Measurements from ENCODE around the gene CD1D. TPM values are rescaled to one million over a fixed set of nuclear protein-coding genes. Genes with fewer than 3 reads are reported as not detected.

The CD1D gene
- total and polyA plus RNA-seq, 4 experiments from 2014 or later = 0.08 TPM; not detected in 3

DNA sequence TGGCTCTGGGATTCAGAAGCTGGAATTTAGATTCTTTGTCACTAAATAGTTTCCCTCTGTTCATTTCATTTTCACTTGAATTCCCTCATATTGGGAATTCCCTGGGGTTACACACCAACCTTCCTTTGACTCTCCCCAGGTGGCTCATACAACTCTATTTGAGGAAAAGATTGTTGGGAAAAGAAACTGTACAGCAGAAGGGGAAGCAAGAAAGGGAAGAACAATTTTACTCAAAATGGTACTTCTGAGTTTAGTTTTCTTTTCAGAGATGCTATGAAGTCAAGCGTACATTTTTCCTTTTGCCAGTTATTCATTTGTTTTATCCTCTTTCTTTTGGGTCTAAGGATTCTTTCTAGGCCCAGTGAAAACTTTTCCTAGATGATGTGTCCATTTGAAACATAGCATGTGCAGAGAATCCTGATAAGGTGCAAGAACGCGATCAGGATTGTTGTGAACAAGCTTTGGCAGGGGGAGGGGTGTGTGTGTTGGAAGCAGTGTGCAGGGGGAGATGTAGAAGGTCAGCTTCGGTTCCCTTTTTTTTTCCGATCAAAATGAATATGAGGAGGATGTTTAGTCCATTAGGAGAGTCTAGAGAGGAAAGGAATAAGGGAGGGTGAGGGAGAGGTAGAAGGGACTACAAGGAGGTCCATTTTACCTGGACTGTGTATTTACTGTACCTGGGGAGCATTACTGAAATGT lies 26.8 kb upstream of the CD1D start:
- POLR2A ChIA-PET (ENCODE audit: partially characterized antibody) = no interaction called here
- peak overlapping the region in 1 of 8 donors; percentile 42 for H3K4me3 Mint-ChIP-seq

GRCh38 chr1:158154501-158154900 lies 26.2 kb upstream of the CD1D start:
- intact Hi-C loops (cut with micrococcal nuclease) = no loop called here
- CTCF ChIA-PET (ENCODE audit: partially characterized antibody) = no interaction called here

More for the DNA sequence above, 26.8 kb upstream of the CD1D start:
- CTCF ChIA-PET (ENCODE audit: partially characterized antibody) = no interaction called here
- Histone ChIP-seq H3K9me3 (ENCODE audit: control insufficient read depth in 1 of 2, low read length in 2 of 2) (no peaks in the 10 kb centered on the region), H3K36me3 (ENCODE audit: insufficient read depth, low read length) (no peaks in the 10 kb centered on the region), H3K27me3 (ENCODE audit: insufficient read depth, low read length) (no peaks in the 10 kb centered on the region), H3K4me1 (ENCODE audit: insufficient read depth, low read length) (peaks cover 16% of the 10 kb centered on the region), H3K27ac (ENCODE audit: low read depth, low read length) (no peak overlapping the region), H3K4me3 (ENCODE audit: low read length in 2 of 2) (no peak overlapping the region)
- Mint-ChIP-seq H3K27ac (no peak overlapping the region), H3K9me3 (no peaks in the 10 kb centered on the region), H3K4me1 (peaks cover 15 to 21% (median 20%) of the 10 kb centered on the region in 4 donors), H3K27me3 (peaks cover 0 to 19% of the 10 kb centered on the region in 2 donors), H3K36me3 (peaks cover 0 to 4% of the 10 kb centered on the region in 2 donors)
- no peak for DNase-seq
- intact Hi-C loops (cut with micrococcal nuclease) = no loop called here

DNA sequence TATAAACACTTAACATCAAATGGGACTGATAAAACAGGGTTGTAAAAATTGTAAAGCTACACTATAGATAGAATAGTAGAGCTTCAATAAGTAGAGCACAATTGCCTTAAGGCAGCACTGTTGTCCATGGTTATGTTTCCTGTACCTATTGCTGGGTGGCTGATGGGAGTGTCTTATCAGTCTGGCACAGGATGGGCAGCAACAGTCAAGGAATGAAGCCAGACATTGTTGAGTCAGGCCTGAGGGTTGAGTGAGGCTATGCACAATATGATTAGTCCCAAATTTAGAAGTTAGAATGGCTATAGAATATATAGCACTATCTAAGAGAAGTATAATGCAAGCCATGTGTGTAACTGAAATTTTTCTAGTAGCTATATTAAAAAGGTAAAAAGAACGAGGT lies 25.0 kb upstream of the CD1D start:
- Histone ChIP-seq H3K36me3 (ENCODE audit: insufficient read depth, low read length) (no peaks in the 10 kb centered on the region), H3K9me3 (ENCODE audit: control insufficient read depth in 1 of 2, low read length in 2 of 2) (no peaks in the 10 kb centered on the region), H3K4me3 (ENCODE audit: low read length in 2 of 2) (no peak overlapping the region), H3K27ac (ENCODE audit: low read depth, low read length) (no peak overlapping the region), H3K4me1 (ENCODE audit: insufficient read depth, low read length) (peaks cover under 1% of the 10 kb centered on the region), H3K27me3 (ENCODE audit: insufficient read depth, low read length) (no peaks in the 10 kb centered on the region)
- H3K9me3 Mint-ChIP-seq = no peaks in the 10 kb centered on the region
- intact Hi-C loops (cut with micrococcal nuclease) = no loop called here
- POLR2A ChIA-PET (ENCODE audit: partially characterized antibody) = no interaction called here
- H3K4me3 Mint-ChIP-seq = no peak overlapping the region
- CTCF ChIA-PET (ENCODE audit: partially characterized antibody) = interaction anchor here (0.6 kb wide), 1 partner anchor 34 kb away, joined by 3 read pairs; no protein-coding TSS in a partner anchor
- H3K27me3 Mint-ChIP-seq = peaks cover 5 to 25% of the 10 kb centered on the region in 2 donors
- peaks cover 2 to 3% (median 2%) of the 10 kb centered on the region in 4 donors for H3K4me1 Mint-ChIP-seq
- H3K36me3 Mint-ChIP-seq = no peaks in the 10 kb centered on the region
- H3K27ac Mint-ChIP-seq = no peak overlapping the region
- no peak for DNase-seq

More at GRCh38 chr1:158154501-158154900, 26.2 kb upstream of the CD1D start:
- Histone ChIP-seq H3K9me3 (ENCODE audit: control insufficient read depth in 1 of 2, low read length in 2 of 2) (no peaks in the 10 kb centered on the region), H3K36me3 (ENCODE audit: insufficient read depth, low read length) (no peaks in the 10 kb centered on the region), H3K4me1 (ENCODE audit: insufficient read depth, low read length) (peaks cover 11% of the 10 kb centered on the region), H3K4me3 (ENCODE audit: low read length in 2 of 2) (no peak overlapping the region), H3K27me3 (ENCODE audit: insufficient read depth, low read length) (no peaks in the 10 kb centered on the region), H3K27ac (ENCODE audit: low read depth, low read length) (no peak overlapping the region)
- no peak overlapping the region for H3K4me3 Mint-ChIP-seq
- POLR2A ChIA-PET (ENCODE audit: partially characterized antibody) = no interaction called here
- peaks cover 0 to 3% of the 10 kb centered on the region in 2 donors for H3K36me3 Mint-ChIP-seq
- H3K27ac Mint-ChIP-seq = no peak overlapping the region
- H3K9me3 Mint-ChIP-seq = no peaks in the 10 kb centered on the region
- H3K27me3 Mint-ChIP-seq = peaks cover 0 to 20% of the 10 kb centered on the region in 2 donors
- H3K4me1 Mint-ChIP-seq = peaks cover 13 to 15% (median 14%) of the 10 kb centered on the region in 4 donors
- DNase-seq = no peak

- Mint-ChIP-seq H3K27me3 (peaks cover 24 to 30% of the 10 kb centered on the region in 2 donors), H3K36me3 (no peaks in the 10 kb centered on the region), H3K27ac (no peak overlapping the region), H3K4me3 (no peak overlapping the region), H3K4me1 (no peaks in the 10 kb centered on the region), H3K9me3 (peaks cover 0 to 5% (median 0%) of the 10 kb centered on the region in 8 donors)
- intact Hi-C loops (cut with micrococcal nuclease) = no loop called here
- ChIA-PET CTCF (ENCODE audit: partially characterized antibody) (no interaction called here), POLR2A (ENCODE audit: partially characterized antibody) (no interaction called here)
- no peaks in the 10 kb centered on the region for H3K27me3 ChIP-seq (ENCODE audit: insufficient read depth, low read length)
- H3K36me3 ChIP-seq (ENCODE audit: insufficient read depth, low read length) = no peaks in the 10 kb centered on the region
- no peak for DNase-seq
- H3K4me3 ChIP-seq (ENCODE audit: low read length in 2 of 2) = no peak overlapping the region
- H3K4me1 ChIP-seq (ENCODE audit: insufficient read depth, low read length) = no peaks in the 10 kb centered on the region
- no peak overlapping the region for H3K27ac ChIP-seq (ENCODE audit: low read depth, low read length)
- no peaks in the 10 kb centered on the region for H3K9me3 ChIP-seq (ENCODE audit: control insufficient read depth in 1 of 2, low read length in 2 of 2)
Observed at GRCh38 chr1:158159597-158159996, 21.1 kb upstream of the CD1D start.

GRCh38 chr1:158161446-158161845 lies 19.2 kb upstream of the CD1D start:
- Histone ChIP-seq H3K4me1 (ENCODE audit: insufficient read depth, low read length) (no peaks in the 10 kb centered on the region), H3K27ac (ENCODE audit: low read depth, low read length) (no peak overlapping the region), H3K36me3 (ENCODE audit: insufficient read depth, low read length) (no peaks in the 10 kb centered on the region), H3K4me3 (ENCODE audit: low read length in 2 of 2) (no peak overlapping the region), H3K27me3 (ENCODE audit: insufficient read depth, low read length) (peaks cover 5% of the 10 kb centered on the region), H3K9me3 (ENCODE audit: control insufficient read depth in 1 of 2, low read length in 2 of 2) (no peaks in the 10 kb centered on the region)
- CTCF ChIA-PET (ENCODE audit: partially characterized antibody) = interaction anchor here (1.3 kb wide), 1 partner anchor 37 kb away, joined by 4 read pairs; no protein-coding TSS in a partner anchor
- Mint-ChIP-seq H3K9me3 (peaks cover 0 to 5% (median 0%) of the 10 kb centered on the region in 8 donors), H3K27ac (no peak overlapping the region), H3K27me3 (peaks cover 25 to 27% of the 10 kb centered on the region in 2 donors), H3K4me3 (no peak overlapping the region), H3K4me1 (no peaks in the 10 kb centered on the region), H3K36me3 (no peaks in the 10 kb centered on the region)
- POLR2A ChIA-PET (ENCODE audit: partially characterized antibody) = no interaction called here
- intact Hi-C loops (cut with micrococcal nuclease) = no loop called here
- DNase-seq = no peak

DNA sequence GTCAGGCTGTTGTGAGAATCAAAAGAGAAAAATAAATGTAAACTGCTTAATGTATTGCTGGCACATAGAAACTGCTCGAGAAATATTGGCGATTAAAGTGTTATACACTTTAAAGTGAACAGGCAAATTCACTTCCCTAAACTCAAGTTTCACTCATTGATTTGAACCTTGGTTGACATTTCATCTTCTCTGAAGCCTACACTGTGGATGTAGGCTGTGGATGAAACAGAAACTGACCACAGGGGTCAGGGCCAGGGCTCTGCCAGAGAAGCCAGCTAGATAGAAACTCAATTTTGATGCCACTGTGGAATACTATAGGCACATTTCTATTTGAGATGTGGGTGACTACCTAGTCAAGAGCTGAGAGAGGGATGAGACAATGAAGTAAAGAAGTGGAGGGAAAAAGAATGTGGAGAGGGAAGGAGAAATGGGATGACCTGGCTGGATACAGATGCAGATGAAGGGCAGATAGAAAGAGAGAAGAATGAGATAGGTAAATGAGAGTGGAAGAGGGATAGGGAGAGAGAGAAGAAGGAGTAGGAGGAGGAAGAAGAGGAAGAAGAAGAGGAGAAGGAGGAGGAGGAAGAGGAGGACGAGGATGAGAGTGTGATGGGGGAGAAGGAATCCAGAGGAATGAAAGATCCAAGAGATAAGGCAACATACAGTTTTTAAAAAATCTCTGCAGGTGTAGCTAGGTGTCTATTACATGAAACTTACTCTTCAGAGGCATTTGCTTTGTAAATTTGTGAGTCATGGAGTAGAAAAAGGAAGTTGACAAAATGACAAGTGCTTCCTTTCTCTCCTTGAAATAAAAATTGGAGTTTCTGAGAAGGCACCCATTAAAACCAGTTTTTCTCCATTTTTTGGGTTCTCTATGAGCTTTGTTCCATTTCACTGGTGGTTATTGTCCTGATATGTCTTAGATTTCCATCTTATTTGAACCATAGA lies 17.4 kb upstream of the CD1D start:
- CTCF ChIA-PET (ENCODE audit: partially characterized antibody) = interaction anchor here (1.1 kb wide), 1 partner anchor 41 kb away, joined by 4 read pairs; no protein-coding TSS in a partner anchor
- no peak for DNase-seq
- intact Hi-C loops (cut with micrococcal nuclease) = no loop called here

GRCh38 chr1:158169105-158169504 lies 11.6 kb upstream of the CD1D start:
- DNase-seq = no peak
- Histone ChIP-seq H3K27me3 (ENCODE audit: insufficient read depth, low read length) (peaks cover 5% of the 10 kb centered on the region), H3K9me3 (ENCODE audit: control insufficient read depth in 1 of 2, low read length in 2 of 2) (no peaks in the 10 kb centered on the region), H3K27ac (ENCODE audit: low read depth, low read length) (no peak overlapping the region), H3K36me3 (ENCODE audit: insufficient read depth, low read length) (no peaks in the 10 kb centered on the region), H3K4me1 (ENCODE audit: insufficient read depth, low read length) (no peaks in the 10 kb centered on the region), H3K4me3 (ENCODE audit: low read length in 2 of 2) (no peak overlapping the region)
- peaks cover 0 to 4% (median 0%) of the 10 kb centered on the region in 8 donors for H3K9me3 Mint-ChIP-seq
- H3K4me1 Mint-ChIP-seq = no peaks in the 10 kb centered on the region
- peaks cover 19 to 33% of the 10 kb centered on the region in 2 donors for H3K27me3 Mint-ChIP-seq
- no peaks in the 10 kb centered on the region for H3K36me3 Mint-ChIP-seq
- CTCF ChIA-PET (ENCODE audit: partially characterized antibody) = no interaction called here
- intact Hi-C loops (cut with micrococcal nuclease) = no loop called here
- POLR2A ChIA-PET (ENCODE audit: partially characterized antibody) = no interaction called here
- H3K27ac Mint-ChIP-seq = no peak overlapping the region
- no peak overlapping the region for H3K4me3 Mint-ChIP-seq

More for the DNA sequence above, 17.4 kb upstream of the CD1D start:
- Mint-ChIP-seq H3K27me3 (peaks cover 28 to 37% of the 10 kb centered on the region in 2 donors), H3K4me1 (no peaks in the 10 kb centered on the region), H3K9me3 (peaks cover 0 to 5% (median 0%) of the 10 kb centered on the region in 8 donors), H3K27ac (no peak overlapping the region), H3K4me3 (no peak overlapping the region), H3K36me3 (no peaks in the 10 kb centered on the region)
- no peaks in the 10 kb centered on the region for H3K9me3 ChIP-seq (ENCODE audit: control insufficient read depth in 1 of 2, low read length in 2 of 2)
- H3K27ac ChIP-seq (ENCODE audit: low read depth, low read length) = no peak overlapping the region
- no peaks in the 10 kb centered on the region for H3K4me1 ChIP-seq (ENCODE audit: insufficient read depth, low read length)
- peaks cover 5% of the 10 kb centered on the region for H3K27me3 ChIP-seq (ENCODE audit: insufficient read depth, low read length)
- H3K36me3 ChIP-seq (ENCODE audit: insufficient read depth, low read length) = no peaks in the 10 kb centered on the region
- H3K4me3 ChIP-seq (ENCODE audit: low read length in 2 of 2) = no peak overlapping the region
- POLR2A ChIA-PET (ENCODE audit: partially characterized antibody) = no interaction called here

All from CD4-positive, alpha-beta memory T cell (primary cell).